ACHN (cell line): ENCODE data around the gene SAMD11.

Experiments
- DNase-seq: peaks from one replicate; pipeline ENCODE4 v3.0.0-alpha.2; 2015
- in situ Hi-C: cut with HindIII; loops from 2 replicates; pipeline ENCODE4 v1.10.0; 2017; ENCODE audit warnings: low sequenced_read_pairs, low pct_ligation_motif_present, low pct_unique_long_range_greater_than_20kb

SAMD11 gene

GRCh38 chr1:953524-954320, 30.0 kb downstream of the SAMD11 start:
- no peak for DNase-seq
- in situ Hi-C loops, result no loop called here

- no peak for DNase-seq
- in situ Hi-C loops, result no loop called here
These were observed 31.2 kb downstream of the SAMD11 start for GRCh38 chr1:954927-955326.

GRCh38 chr1:955474-955873, 31.8 kb downstream of the SAMD11 start:
- in situ Hi-C loops, result no loop called here
- DNase-seq, result no peak

- in situ Hi-C loops, result no loop called here
- DNase-seq, result no peak
These were observed 32.9 kb downstream of the SAMD11 start for GRCh38 chr1:956636-957035.

- peak; percentile 79 for DNase-seq
- in situ Hi-C loops, result no loop called here
These were observed 35.4 kb downstream of the SAMD11 start, which contains the start of gene NOC2L for GRCh38 chr1:958823-959730. TSS of gene NOC2L (minus strand) at chr1:959256. CDS start at chr1:959240, 16 bp downstream.

GRCh38 chr1:959731-960362, 36.1 kb downstream of the SAMD11 start:
- no peak for DNase-seq
- in situ Hi-C loops, result no loop called here

GRCh38 chr1:960363-961131, 36.8 kb downstream of the SAMD11 start, which contains the start of gene KLHL17:
TSS of gene KLHL17 (plus strand) at chr1:960584. CDS start at chr1:960694, 110 bp downstream.
- DNase-seq, result peak; percentile 66
- in situ Hi-C loops, result no loop called here

- in situ Hi-C loops, result no loop called here
- no peak for DNase-seq
These were observed 37.5 kb downstream of the SAMD11 start for GRCh38 chr1:961132-961669.

GRCh38 chr1:962381-963300, 38.9 kb downstream of the SAMD11 start:
- DNase-seq, result no peak
- in situ Hi-C loops, result no loop called here

- in situ Hi-C loops, result no loop called here
- DNase-seq, result no peak
These were observed 39.6 kb downstream of the SAMD11 start for GRCh38 chr1:963301-963651.

GRCh38 chr1:963746-964525, 40.2 kb downstream of the SAMD11 start:
- in situ Hi-C loops, result no loop called here
- DNase-seq, result no peak

- DNase-seq, result no peak
- in situ Hi-C loops, result no loop called here
These were observed 41.2 kb downstream of the SAMD11 start for GRCh38 chr1:964691-965525.

- no peak for DNase-seq
- in situ Hi-C loops, result no loop called here
These were observed 41.9 kb downstream of the SAMD11 start for GRCh38 chr1:965526-966134.

- in situ Hi-C loops, result no loop called here
- peak; percentile 75 for DNase-seq
These were observed 42.5 kb downstream of the SAMD11 start, which contains the start of gene PLEKHN1 for GRCh38 chr1:966135-966703. TSS of gene PLEKHN1 (plus strand) at chr1:966482. CDS start at chr1:966532, 50 bp downstream.
